GM23248 (cell line): ENCODE data around the gene NIN. TPM values are rescaled to one million over a fixed set of nuclear protein-coding genes. Genes with fewer than 3 reads are reported as not detected.

ENCODE experiments used
- DNase-seq: peaks from one replicate; pipeline ENCODE4 v3.0.0-alpha.2; 2015
- H2AFZ ChIP-seq: fragments of 200-600 bp; sonication (generic); 2 replicates; pipeline ENCODE4 v1.6.1; 2016; ENCODE audit warnings: antibody characterized with exemption
- H3F3A ChIP-seq: fragments of 200-600 bp; sonication (generic); 2 replicates; pipeline ENCODE4 v1.6.1; 2016; ENCODE audit warnings: mild to moderate bottlenecking, antibody characterized with exemption, mixed run types; ENCODE audit not compliant: insufficient read depth
- H3K27ac ChIP-seq: fragments of 200-600 bp; sonication (generic); 2 replicates; pipeline ENCODE4 v1.5.1; 2016; ENCODE audit warnings: mild to moderate bottlenecking
- H3K27me3 ChIP-seq: fragments of 200-600 bp; sonication (generic); replicated peaks from 2 replicates; pipeline ENCODE4 v1.6.1; 2016; ENCODE audit warnings: mild to moderate bottlenecking; ENCODE audit not compliant: insufficient read depth
- H3K36me3 ChIP-seq: fragments of 200-600 bp; sonication (generic); 2 replicates; pipeline ENCODE4 v1.6.1; 2016; ENCODE audit warnings: low read depth, mild to moderate bottlenecking
- H3K4me1 ChIP-seq: fragments of 200-600 bp; sonication (generic); 2 replicates; pipeline ENCODE4 v1.6.1; 2016; ENCODE audit warnings: mild to moderate bottlenecking; ENCODE audit not compliant: insufficient read depth
- H3K4me2 ChIP-seq: fragments of 200-600 bp; sonication (generic); one replicate; pipeline ENCODE4 v1.6.1; 2016; ENCODE audit warnings: mild to moderate bottlenecking; ENCODE audit not compliant: unreplicated experiment
- H3K4me3 ChIP-seq: fragments of 200-600 bp; sonication (generic); 2 replicates; pipeline ENCODE4 v1.5.1; 2016; ENCODE audit warnings: mild to moderate bottlenecking
- H3K79me2 ChIP-seq: fragments of 200-600 bp; sonication (generic); 2 replicates; pipeline ENCODE4 v1.6.1; 2016; ENCODE audit warnings: mild to moderate bottlenecking; ENCODE audit not compliant: insufficient read depth
- H3K9ac ChIP-seq: fragments of 200-600 bp; sonication (generic); 2 replicates; pipeline ENCODE4 v1.6.1; 2016; ENCODE audit warnings: mild to moderate bottlenecking
- H3K9me2 ChIP-seq: fragments of 200-600 bp; sonication (generic); 2 replicates; pipeline ENCODE4 v1.6.1; 2016; ENCODE audit warnings: mixed run types, mild to moderate bottlenecking, moderate library complexity; ENCODE audit not compliant: insufficient read depth
- H3K9me3 ChIP-seq: fragments of 200-600 bp; sonication (generic); one replicate; pipeline ENCODE4 v1.6.1; 2017; ENCODE audit warnings: low read depth
- H4K20me1 ChIP-seq: fragments of 200-600 bp; sonication (generic); 2 replicates; pipeline ENCODE4 v1.6.0; 2016; ENCODE audit not compliant: insufficient read depth
- EZH2 ChIP-seq: fragments of 200-600 bp; sonication (generic); IDR thresholded peaks from 2 replicates; pipeline ENCODE4 v1.6.1; 2018; ENCODE audit warnings: antibody characterized with exemption, mild to moderate bottlenecking; ENCODE audit not compliant: insufficient read depth, poor library complexity, severe bottlenecking
- EZH2phosphoT487 ChIP-seq: fragments of 200-600 bp; sonication (generic); IDR thresholded peaks from 2 replicates; pipeline ENCODE4 v1.6.1; 2018; ENCODE audit warnings: antibody characterized with exemption, moderate library complexity, mild to moderate bottlenecking, low read depth; ENCODE audit not compliant: insufficient read depth
- WGBS, 2 experiments: methylation state at CpG; one replicate each; pipeline ENCODE4 v1.1.6; 2015 to 2017; ENCODE audit warnings: low lambda C conversion rate in 2 of 2, low coverage in 1 of 2; ENCODE audit errors: missing lambda C conversion rate in 2 of 2; 5-methylcytosine and 5-hydroxymethylcytosine counted together
- in situ Hi-C: fragments of 300-500 bp; cut with MboI; formaldehyde crosslinking; loops from 2 replicates; pipeline ENCODE4 v1.15.0; 2020
- polyA plus RNA-seq: library from polyadenylated mRNA; unstranded; fragments of >200 nt; fragmentation: Nextera tagmentation; extraction: Ambion mirVana; gene quantifications from 2 replicates; pipeline ENCODE4 v1.2.1, GENCODE V29; 2016
- total RNA-seq: library from RNA; depleted of rRNA; stranded (reverse); fragments of >200 nt; shearing (Covaris generic); gene quantifications from 2 replicates; pipeline ENCODE4 v1.2.3, GENCODE V29; 2014

The NIN gene
- total and polyA plus RNA-seq, 2 experiments from 2014 or later, result 17.0 to 33.3 TPM

DNA sequence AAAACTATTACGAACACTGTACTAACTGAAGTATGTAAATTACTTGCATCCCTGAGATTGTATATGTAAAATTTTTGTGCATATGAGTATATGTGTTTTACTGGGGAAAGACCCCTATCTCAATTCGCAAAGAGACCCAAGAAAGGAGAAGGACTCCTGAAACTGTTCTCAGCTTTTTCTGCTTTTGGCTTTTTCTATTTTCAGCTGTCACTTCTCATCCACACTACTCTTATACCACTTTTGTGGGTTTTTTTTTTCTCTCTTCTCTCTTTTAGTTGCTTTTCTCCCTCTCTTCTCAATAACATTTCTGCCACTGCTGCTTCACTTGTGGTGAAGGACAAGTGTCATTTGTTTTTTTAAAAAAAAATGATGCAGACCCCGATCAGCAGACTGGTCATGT lies 39.8 kb downstream of the NIN start:
- Histone ChIP-seq H3K4me2 (no peak overlapping the region), H3K36me3 (no peaks in the 10 kb centered on the region), H3K9me2 (no peaks in the 10 kb centered on the region), H3K9ac (no peak overlapping the region), H3K79me2 (peaks cover 30% of the 10 kb centered on the region), H4K20me1 (no peaks in the 10 kb centered on the region), H3K9me3 (no peaks in the 10 kb centered on the region), H3K4me3 (no peak overlapping the region), H3F3A (0 out of 2 replicates have a peak, but pooled peaks cover 4% of the 10 kb centered on the region), H3K27ac (no peak overlapping the region), H2AFZ (no peak overlapping the region), H3K4me1 (peaks cover 8% of the 10 kb centered on the region), H3K27me3 (no peaks in the 10 kb centered on the region)
- no peak for TF ChIP-seq EZH2phosphoT487
- TF ChIP-seq EZH2, result no peak
- in situ Hi-C loops, result no loop called here
- DNase-seq, result no peak
- WGBS, 2 experiments, result 96 to 98% methylated on average over 3 of the region's 3 CpGs

DNA sequence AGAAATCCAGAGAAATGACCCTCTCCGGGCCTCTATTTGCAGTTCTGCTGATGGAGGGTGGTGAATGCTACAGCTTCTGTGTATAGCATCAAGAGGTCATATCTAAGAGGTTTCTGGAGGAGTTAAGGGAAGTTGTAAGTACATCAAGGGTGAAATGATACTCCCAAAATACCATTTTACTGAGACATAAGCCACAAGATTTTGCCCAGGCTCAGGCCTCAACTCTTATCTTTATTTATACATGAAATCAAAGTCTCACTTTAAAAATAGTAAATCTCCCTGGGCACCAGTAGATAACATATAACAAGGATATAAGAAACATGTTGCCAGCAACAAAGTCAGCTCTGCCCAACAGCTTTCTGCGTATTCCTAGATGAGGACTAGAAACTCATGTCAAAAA lies 40.4 kb downstream of the NIN start:
- Histone ChIP-seq H4K20me1 (no peaks in the 10 kb centered on the region), H3K9me3 (no peaks in the 10 kb centered on the region), H3K9ac (no peak overlapping the region), H3K4me2 (peak overlapping the region; percentile 25), H3K36me3 (no peaks in the 10 kb centered on the region), H3F3A (0 out of 2 replicates have a peak, but pooled peaks cover 4% of the 10 kb centered on the region), H3K79me2 (peaks cover 24% of the 10 kb centered on the region), H3K27ac (no peak overlapping the region), H3K4me1 (peaks cover 8% of the 10 kb centered on the region), H3K27me3 (no peaks in the 10 kb centered on the region), H2AFZ (no peak overlapping the region), H3K9me2 (no peaks in the 10 kb centered on the region), H3K4me3 (no peak overlapping the region)
- TF ChIP-seq EZH2phosphoT487 (no peak), EZH2 (no peak)
- 98 to 100% methylated on average over 2 of the region's 2 CpGs for WGBS, 2 experiments
- DNase-seq, result peak; percentile 19
- in situ Hi-C loops, result no loop called here

DNA sequence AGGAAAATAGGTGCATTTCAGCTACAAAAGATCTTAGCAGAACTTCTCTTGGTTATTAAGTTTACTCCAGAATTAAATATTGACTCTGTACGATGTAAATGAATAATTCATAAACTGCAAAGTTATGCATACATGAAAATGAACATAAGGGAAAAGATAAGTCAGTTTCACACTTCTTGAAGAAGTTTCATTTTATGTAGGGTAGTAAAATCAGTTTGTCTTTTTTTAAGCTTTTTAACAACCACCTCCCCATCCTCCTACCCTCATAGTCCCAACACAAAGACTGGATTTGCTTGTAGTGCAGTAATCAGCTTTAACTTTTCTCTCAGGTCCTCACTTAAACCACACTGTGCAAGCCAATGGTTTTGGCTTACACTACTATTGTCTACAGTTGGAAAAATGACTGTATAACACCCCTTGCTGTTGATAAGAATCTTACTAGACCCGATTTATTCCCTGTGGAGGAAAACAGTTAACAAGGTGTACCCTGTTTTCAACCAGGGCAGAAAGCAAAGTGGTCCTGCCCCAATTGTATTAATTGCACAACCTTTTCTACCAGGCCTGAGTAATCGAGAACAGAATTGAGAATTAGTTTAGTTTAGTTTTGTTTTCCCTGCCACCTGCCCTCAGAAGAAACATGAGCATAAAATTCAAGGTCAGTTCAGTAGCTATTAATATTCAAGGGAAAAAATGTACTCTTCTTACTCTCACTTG lies 44.1 kb downstream of the NIN start:
- Histone ChIP-seq H3K27ac (no peak overlapping the region), H3K4me2 (no peak overlapping the region), H3K79me2 (no peaks in the 10 kb centered on the region), H4K20me1 (no peaks in the 10 kb centered on the region), H2AFZ (no peak overlapping the region), H3K27me3 (no peaks in the 10 kb centered on the region), H3K4me1 (peaks cover 8% of the 10 kb centered on the region), H3K9ac (no peak overlapping the region), H3F3A (0 out of 2 replicates have a peak, but pooled peaks cover 4% of the 10 kb centered on the region), H3K9me2 (no peaks in the 10 kb centered on the region), H3K9me3 (no peaks in the 10 kb centered on the region), H3K36me3 (no peaks in the 10 kb centered on the region), H3K4me3 (no peak overlapping the region)
- TF ChIP-seq EZH2phosphoT487, result no peak
- no peak for TF ChIP-seq EZH2
- no peak for DNase-seq
- in situ Hi-C loops, result no loop called here
- 96 to 97% methylated on average over 3 of the region's 3 CpGs for WGBS, 2 experiments

- no peak overlapping the region for H2AFZ ChIP-seq
- H3K9me3 ChIP-seq, result no peaks in the 10 kb centered on the region
- in situ Hi-C loops, result no loop called here
- TF ChIP-seq EZH2 (no peak), EZH2phosphoT487 (no peak)
- H3K27me3 ChIP-seq, result no peaks in the 10 kb centered on the region
- WGBS, 2 experiments, result 78% methylated on average over 8 of the region's 8 CpGs
- H3K79me2 ChIP-seq, result no peaks in the 10 kb centered on the region
- H3K9me2 ChIP-seq, result no peaks in the 10 kb centered on the region
- peaks cover 4% of the 10 kb centered on the region for H3K4me1 ChIP-seq
- H3K4me2 ChIP-seq, result no peak overlapping the region
- no peaks in the 10 kb centered on the region for H4K20me1 ChIP-seq
- no peaks in the 10 kb centered on the region for H3K36me3 ChIP-seq
- H3F3A ChIP-seq, result no peaks in the 10 kb centered on the region
- no peak overlapping the region for H3K9ac ChIP-seq
- DNase-seq, result no peak
- no peak overlapping the region for H3K27ac ChIP-seq
- no peak overlapping the region for H3K4me3 ChIP-seq
Observed at GRCh38 chr14:50785457-50786063, 45.4 kb downstream of the NIN start.
